HCT116 (cell line): ENCODE data around the gene PSMD3. TPM values are rescaled to one million over a fixed set of nuclear protein-coding genes. Genes with fewer than 3 reads are reported as not detected.

Source experiments
- ATAC-seq: fragments of 200-7000 bp; cut with Tn5 transposase; 2 replicates; pipeline ENCODE4 v1.9.1; 2020; ENCODE audit warnings: mild to moderate bottlenecking, moderate library complexity
- BruUV-seq: library from RNA; stranded (reverse); fragments of 400-500 nt; replicated peaks from 2 replicates; lab custom pipeline; 2021; lab: Mats Ljungman, UMichigan
- CTCF ChIA-PET: fragments of 300-600 bp; sonication (Branson Sonifier 250); formaldehyde crosslinking; loops from one replicate; lab custom pipeline; 2021; ENCODE audit warnings: antibody characterized with exemption; lab: Charles Lee
- POLR2A ChIA-PET: fragments of 300-600, 350-600 bp; sonication (Branson Sonifier 250); formaldehyde crosslinking; loops from one replicate; lab custom pipeline; 2021; ENCODE audit warnings: antibody characterized with exemption; lab: Charles Lee
- RAD21 ChIA-PET, 2 experiments: fragments of 300-600 bp; sonication (Branson Sonifier 250); formaldehyde crosslinking; loops; one replicate each; lab custom pipeline; 2023; ENCODE audit warnings: low total read pairs in 2 of 2; ENCODE audit not compliant: uncharacterized antibody in 2 of 2, unreplicated experiment in 2 of 2, low non-redundant PET in 1 of 2; lab: Charles Lee
- DNase-seq: peaks from one replicate; pipeline ENCODE4 v3.0.0-alpha.2; 2010; ENCODE audit warnings: low read depth, low spot score
- H2AFZ ChIP-seq: fragments of 200-600 bp; shearing (Covaris generic), sonication (generic); 2 replicates; pipeline ENCODE4 v1.6.1; 2017; ENCODE audit warnings: low read depth, mixed run types, mixed read lengths, antibody characterized with exemption, low read length; ENCODE audit not compliant: poor library complexity, severe bottlenecking
- H3K27ac ChIP-seq: 2 replicates; pipeline ENCODE4 v1.5.1; 2012; ENCODE audit warnings: low read depth, low read length
- H3K27me3 ChIP-seq: fragments of 200-600 bp; sonication (generic); 2 replicates; pipeline ENCODE4 v1.6.1; 2016; ENCODE audit warnings: mixed run types, low read length, mixed read lengths; ENCODE audit not compliant: insufficient read depth
- H3K36me3 ChIP-seq, 2 experiments: fragments of 200-500 bp in 1 of 2; fragments of 200-600 bp in 1 of 2; sonication (Bioruptor generic) in 1 of 2; sonication (generic) in 1 of 2; 2 replicates each; pipeline versions ENCODE4 v1.5.1 to v1.6.1; 2014 to 2016; ENCODE audit warnings: low read length in 2 of 2, inconsistent platforms in 1 of 2, mixed read lengths in 1 of 2, mixed run types in 1 of 2; ENCODE audit not compliant: insufficient read depth in 2 of 2, control insufficient read depth in 1 of 2
- H3K4me1 ChIP-seq, 2 experiments: fragments of 200-600 bp in 1 of 2; sonication (generic) in 1 of 2; 2 replicates each; pipeline versions ENCODE4 v1.5.1 to v1.6.1; 2012 to 2017; ENCODE audit warnings: low read length in 2 of 2, inconsistent platforms in 1 of 2, mild to moderate bottlenecking in 1 of 2, mixed read lengths in 1 of 2, mixed run types in 1 of 2, moderate library complexity in 1 of 2; ENCODE audit not compliant: insufficient read depth in 2 of 2, control insufficient read depth in 1 of 2
- H3K4me2 ChIP-seq: fragments of 200-600 bp; sonication (generic); 2 replicates; pipeline ENCODE4 v1.6.1; 2017; ENCODE audit warnings: mixed run types, low read length, mixed read lengths
- H3K4me3 ChIP-seq, 2 experiments: fragments of 200-600 bp in 1 of 2; sonication (generic) in 1 of 2; replicated peaks in 1 of 2; 2 replicates each; pipeline ENCODE4 v1.5.1; 2011 to 2016; ENCODE audit warnings: low read length in 2 of 2, control low read depth in 1 of 2, low read depth in 1 of 2, mild to moderate bottlenecking in 1 of 2, mixed read lengths in 1 of 2, mixed run types in 1 of 2
- H3K79me2 ChIP-seq: fragments of 200-600 bp; sonication (generic); 2 replicates; pipeline ENCODE4 v1.6.1; 2017; ENCODE audit warnings: mild to moderate bottlenecking, mixed run types, low read length, moderate library complexity, mixed read lengths; ENCODE audit not compliant: insufficient read depth
- H3K9ac ChIP-seq: fragments of 200-600 bp; sonication (generic); 2 replicates; pipeline ENCODE4 v1.6.1; 2016; ENCODE audit warnings: low read length, mixed read lengths
- H3K9me2 ChIP-seq: fragments of 200-600 bp; sonication (generic), shearing (Covaris generic); 2 replicates; pipeline ENCODE4 v1.6.1; 2017; ENCODE audit warnings: mixed run types, mild to moderate bottlenecking, moderate library complexity; ENCODE audit not compliant: insufficient read depth
- H3K9me3 ChIP-seq, 2 experiments: fragments of 200-500 bp in 1 of 2; fragments of 200-600 bp in 1 of 2; sonication (Bioruptor generic) in 1 of 2; sonication (generic) in 1 of 2; 2 replicates each; pipeline ENCODE4 v1.6.1; 2014 to 2017; ENCODE audit warnings: low read length in 2 of 2, mixed read lengths in 2 of 2, inconsistent platforms in 1 of 2, low read depth in 1 of 2, mild to moderate bottlenecking in 1 of 2, mixed run types in 1 of 2, moderate library complexity in 1 of 2; ENCODE audit not compliant: control insufficient read depth in 1 of 2, insufficient read depth in 1 of 2
- H4K20me1 ChIP-seq: fragments of 200-600 bp; sonication (generic), shearing (Covaris generic); 2 replicates; pipeline ENCODE4 v1.6.1; 2017; ENCODE audit warnings: mixed run types, mild to moderate bottlenecking, moderate library complexity; ENCODE audit not compliant: insufficient read depth
- CTCF ChIP-seq, 3 experiments: fragments of 200-600 bp in 1 of 3; sonication (generic) in 1 of 3; IDR thresholded peaks in 2 of 3; conservative IDR thresholded peaks in 1 of 3; 2 replicates each; pipeline ENCODE4 v1.5.1; 2012 to 2017; ENCODE audit warnings: low read depth in 2 of 3, low read length in 2 of 3, antibody characterized with exemption in 1 of 3, borderline replicate concordance in 1 of 3, control low read depth in 1 of 3, mild to moderate bottlenecking in 1 of 3, mixed read lengths in 1 of 3, mixed run types in 1 of 3, moderate library complexity in 1 of 3; ENCODE audit not compliant: insufficient read depth in 1 of 3
- EGR1 ChIP-seq: IDR thresholded peaks from 2 replicates; pipeline ENCODE4 v1.6.1; 2012; ENCODE audit warnings: low read depth
- ELF1 ChIP-seq: IDR thresholded peaks from 2 replicates; pipeline ENCODE4 v1.6.1; 2012; ENCODE audit warnings: low read depth, borderline replicate concordance
- EZH2phosphoT487 ChIP-seq: fragments of 200-600 bp; IDR thresholded peaks from 2 replicates; pipeline ENCODE4 v1.6.1; 2018; ENCODE audit warnings: antibody characterized with exemption, borderline replicate concordance
- FOSL1 ChIP-seq: IDR thresholded peaks from 2 replicates; pipeline ENCODE4 v1.6.1; 2012; ENCODE audit warnings: low read depth
- POLR2AphosphoS5 ChIP-seq: IDR thresholded peaks from 2 replicates; pipeline ENCODE4 v1.6.1; 2011; ENCODE audit warnings: mild to moderate bottlenecking, low read depth, low read length, moderate library complexity
- RAD21 ChIP-seq: IDR thresholded peaks from 2 replicates; pipeline ENCODE4 v1.6.1; 2012; ENCODE audit warnings: low read depth, mild to moderate bottlenecking
- SP1 ChIP-seq: IDR thresholded peaks from 2 replicates; pipeline ENCODE4 v1.6.1; 2012; ENCODE audit warnings: low read depth
- SRF ChIP-seq: IDR thresholded peaks from 2 replicates; pipeline ENCODE4 v1.6.1; 2012; ENCODE audit warnings: low read depth
- TCF7L2 ChIP-seq: IDR thresholded peaks from 2 replicates; pipeline ENCODE4 v1.7.0; 2011; ENCODE audit warnings: borderline replicate concordance, inconsistent platforms; ENCODE audit not compliant: insufficient read depth, insufficient read length; ENCODE audit errors: extremely low read depth
- ZBTB33 ChIP-seq: IDR thresholded peaks from 2 replicates; pipeline ENCODE4 v1.6.1; 2011; ENCODE audit warnings: mild to moderate bottlenecking, low read length, moderate library complexity; ENCODE audit not compliant: insufficient replicate concordance; ENCODE audit errors: extremely low read depth
- intact Hi-C: fragments of 100-400 bp; cut with micrococcal nuclease; formaldehyde crosslinking; loops from 2 replicates; pipeline ENCODE4 v1.10.0; 2022
- total RNA-seq: library from RNA; stranded (reverse); gene quantifications from one replicate; pipeline ENCODE4 v1.2.1, GENCODE V29; 2021; ENCODE audit not compliant: unreplicated experiment

PSMD3 gene
- total RNA-seq, 1 experiment from 2014 or later = 152 TPM

- no peaks in the 10 kb centered on the region for H3K36me3 ChIP-seq
- no peaks in the 10 kb centered on the region for H4K20me1 ChIP-seq
- H3K9ac ChIP-seq = no peak overlapping the region
- no peaks in the 10 kb centered on the region for H3K9me3 ChIP-seq
- H3K9me2 ChIP-seq = no peaks in the 10 kb centered on the region
- no TSS peak for BruUV-seq
- DNase-seq (no peak), ATAC-seq (no peak)
- H3K79me2 ChIP-seq = no peaks in the 10 kb centered on the region
- no peak overlapping the region for H2AFZ ChIP-seq
- H3K4me3 ChIP-seq = no peak overlapping the region
- H3K4me2 ChIP-seq = no peak overlapping the region
- peaks cover 2 to 11% of the 10 kb centered on the region in 2 experiments; a peak in 2 of 4 replicates for H3K4me1 ChIP-seq
- ChIA-PET POLR2A (no interaction called here), CTCF (no interaction called here), RAD21 (no interaction called here)
- H3K27me3 ChIP-seq = peaks cover 5% of the 10 kb centered on the region; the same call in 1 of the 2 replicates
- H3K27ac ChIP-seq = no peak overlapping the region
- TF ChIP-seq FOSL1 = no peak
- intact Hi-C loops = no loop called here
Measured at GRCh38 chr17:39963829-39964228, 16.8 kb upstream of the PSMD3 start.

- H2AFZ ChIP-seq = no peak overlapping the region
- BruUV-seq = no TSS peak
- peaks cover 5% of the 10 kb centered on the region; the same call in 1 of the 2 replicates for H3K27me3 ChIP-seq
- no peak overlapping the region for H3K4me3 ChIP-seq
- no peak for DNase-seq
- H3K79me2 ChIP-seq = no peaks in the 10 kb centered on the region
- no peak overlapping the region for H3K9ac ChIP-seq
- no peaks in the 10 kb centered on the region for H4K20me1 ChIP-seq
- H3K36me3 ChIP-seq = no peaks in the 10 kb centered on the region
- H3K4me2 ChIP-seq = no peak overlapping the region
- H3K4me1 ChIP-seq = peaks cover 0 to 7% of the 10 kb centered on the region in 2 experiments; a peak in 1 of 4 replicates
- intact Hi-C loops = no loop called here
- POLR2A ChIA-PET = interaction anchor here (1.4 kb wide), 1 partner anchor 15 kb away, joined by 6 read pairs; the partner anchor contains the start of gene PSMD3
- TF ChIP-seq EZH2phosphoT487 = no peak
- TF ChIP-seq SRF = no peak
- TF ChIP-seq SP1 = no peak
- TF ChIP-seq RAD21 = no peak
- TF ChIP-seq ELF1 = no peak
- no peak for TF ChIP-seq CTCF (IDR thresholded peaks at IDR 0.05 in 2 of 3, conservative IDR thresholded peaks at IDR 0.05 in 1 of 3; ENCODE audit: borderline replicate concordance in 1 of 3, insufficient read depth in 1 of 3, low read depth in 2 of 3, low read length in 2 of 3)
- no peak for TF ChIP-seq EGR1
- no peak for TF ChIP-seq POLR2AphosphoS5
- TF ChIP-seq TCF7L2 = no peak
- TF ChIP-seq ZBTB33 = no peak
- TF ChIP-seq, all 23 proteins: peak for 0
- no peak; the same call in 1 of the 2 replicates for ATAC-seq
- CTCF ChIA-PET = interaction anchor here (1.2 kb wide), 1 partner anchor 15 kb away, joined by 3 read pairs; the partner anchor contains the start of gene PSMD3
- Histone ChIP-seq H3K9me2 (no peaks in the 10 kb centered on the region), H3K27ac (no peak overlapping the region), H3K9me3 (no peaks in the 10 kb centered on the region)
- RAD21 ChIA-PET = no interaction called here
Measured at GRCh38 chr17:39965017-39965699, 15.4 kb upstream of the PSMD3 start.
